ENCODE measurements around the gene PTPN22.
A peak's percentile ranks its signal among the peaks of the same experiment; 100 is the strongest.

The PTPN22 gene

DNA sequence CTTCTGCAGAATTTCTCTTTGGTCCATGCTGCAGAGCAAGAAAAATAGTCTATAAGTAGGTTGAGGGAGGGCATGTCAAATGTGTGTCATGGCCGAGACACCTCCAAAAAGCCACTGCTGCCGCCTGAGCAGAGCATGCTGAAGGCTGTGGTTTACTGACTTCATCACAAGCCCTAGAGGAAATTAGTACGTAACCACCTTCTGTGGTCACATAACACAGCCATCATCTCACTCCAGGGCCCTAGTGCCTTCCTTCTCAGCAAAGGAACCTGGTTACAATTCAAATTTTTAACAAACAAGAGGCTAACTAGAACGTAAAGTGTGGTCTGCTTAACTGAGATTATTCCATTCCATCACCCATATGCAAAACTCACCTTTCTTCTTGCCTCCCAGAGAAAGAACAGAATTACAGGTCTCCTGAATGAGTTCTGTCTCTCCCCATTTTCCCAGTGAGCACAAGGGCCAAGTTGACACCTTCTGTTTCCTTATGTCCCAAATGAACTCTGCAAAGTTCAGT is at the start of gene PTPN22:
Gene PTPN22 (minus strand): TSS at position 116 of the 517 bp plus-strand sequence.
- DNase-seq: no peak

DNA sequence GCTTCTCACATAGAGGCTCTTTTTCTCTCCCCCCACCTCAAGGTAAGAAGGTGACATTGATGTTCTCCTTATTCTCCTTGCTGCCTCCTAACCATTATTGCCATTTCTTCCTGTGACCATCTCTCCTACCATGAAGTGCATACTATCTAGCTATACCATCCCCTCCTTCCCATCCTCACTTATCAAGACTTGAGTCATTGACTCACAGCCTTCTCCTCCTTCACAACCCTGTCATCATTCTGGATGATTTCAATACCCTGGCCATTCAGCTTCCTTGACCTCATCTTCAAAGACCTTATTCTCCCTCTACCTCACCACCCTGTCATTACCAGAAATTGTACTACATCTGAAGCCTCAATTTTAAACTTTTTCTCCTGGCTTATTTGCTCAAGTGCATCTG is 46.7 kb upstream of the PTPN22 start:
- DNase-seq: no peak

GRCh38 chr1:113917400-113918082 is 46.0 kb upstream of the PTPN22 start:
- no peak for DNase-seq

DNA sequence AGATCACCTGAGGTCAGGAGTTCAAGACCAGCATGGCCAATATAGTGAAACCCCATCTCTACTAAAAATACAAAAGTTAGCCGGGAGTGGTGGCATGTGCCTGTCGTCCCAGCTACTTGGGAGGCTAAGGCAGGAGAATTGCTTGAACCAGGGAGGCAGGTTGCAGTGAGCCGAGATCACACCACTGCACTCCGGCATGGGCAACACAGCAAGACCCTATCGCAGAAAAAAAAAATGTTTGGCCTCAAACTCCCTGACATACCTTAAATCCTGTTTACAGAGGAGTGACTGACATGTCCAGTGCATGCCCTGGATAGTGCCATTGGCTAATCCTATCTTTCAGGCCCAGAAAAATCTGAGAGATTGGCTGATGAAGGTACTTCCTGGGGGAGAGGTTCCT is 45.5 kb upstream of the PTPN22 start:
- DNase-seq: no peak

- no peak for DNase-seq
These were observed 42.6 kb upstream of the PTPN22 start for GRCh38 chr1:113913887-113914664.

GRCh38 chr1:113913312-113913668 is 41.8 kb upstream of the PTPN22 start:
- DNase-seq: no peak

- no peak for DNase-seq
These were observed 41.2 kb upstream of the PTPN22 start for GRCh38 chr1:113912594-113913311.

- peak; percentile 64 for DNase-seq
These were observed 33.9 kb upstream of the PTPN22 start for GRCh38 chr1:113905435-113905861.

GRCh38 chr1:113904674-113905434 is 33.3 kb upstream of the PTPN22 start, which contains the start of the genes AP4B1 and DCLRE1B:
AP4B1 (minus strand) TSS chr1:113904799; CDS start chr1:113904717, 82 bp downstream.
DCLRE1B (plus strand) TSS chr1:113905326; CDS start chr1:113905587, 261 bp downstream.
- DNase-seq: peak; percentile 100

DNA sequence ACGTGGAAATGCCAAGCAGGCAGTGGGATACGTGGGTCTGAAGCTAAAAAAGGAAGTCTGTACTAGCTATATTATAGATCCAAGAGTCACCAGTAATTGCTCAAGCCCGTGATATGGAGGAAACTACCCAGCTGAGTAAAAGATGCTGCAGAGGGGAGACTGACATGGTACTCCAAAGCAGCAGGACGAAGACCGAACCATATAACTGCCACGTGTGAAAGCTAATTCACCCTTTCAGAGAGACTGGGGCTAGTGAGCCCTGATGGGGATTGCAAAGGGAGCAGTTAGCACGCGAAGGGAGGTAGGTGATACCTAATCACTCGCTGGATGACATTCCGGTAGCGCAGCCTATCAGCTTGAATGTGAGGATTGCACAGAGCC is 32.8 kb upstream of the PTPN22 start:
- DNase-seq: peak; percentile 88

GRCh38 chr1:113903501-113904292 is 32.2 kb upstream of the PTPN22 start:
- DNase-seq: peak; percentile 63

DNA sequence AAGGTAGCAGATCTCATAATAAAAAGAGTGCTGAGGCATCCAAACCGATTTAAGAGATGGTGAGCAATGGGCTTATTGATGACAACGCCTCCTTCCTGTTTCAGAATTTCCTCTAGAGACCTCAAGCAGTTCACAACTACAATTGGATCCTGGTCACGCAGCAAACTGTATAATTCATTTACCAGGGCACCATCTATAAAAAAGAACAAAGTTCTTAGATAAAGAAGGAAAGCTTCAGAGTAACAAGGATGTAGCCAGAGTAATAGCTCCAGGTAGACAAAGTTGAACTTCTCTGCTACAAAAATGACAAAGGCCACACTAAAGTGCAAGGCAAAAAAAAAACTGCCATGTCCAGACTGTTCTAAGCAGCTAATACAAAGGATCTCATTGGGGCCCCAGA is 29.7 kb upstream of the PTPN22 start:
- DNase-seq: no peak

GRCh38 chr1:113899111-113899510 is 27.6 kb upstream of the PTPN22 start:
- DNase-seq: no peak

GRCh38 chr1:113898241-113898814 is 26.8 kb upstream of the PTPN22 start:
- no peak for DNase-seq

GRCh38 chr1:113895961-113896360 is 24.4 kb upstream of the PTPN22 start:
- no peak for DNase-seq

GRCh38 chr1:113895098-113895497 is 23.6 kb upstream of the PTPN22 start:
- DNase-seq: no peak

GRCh38 chr1:113893267-113893666 is 21.8 kb upstream of the PTPN22 start:
- no peak for DNase-seq

GRCh38 chr1:113891631-113892220 is 20.2 kb upstream of the PTPN22 start:
- DNase-seq: no peak

DNA sequence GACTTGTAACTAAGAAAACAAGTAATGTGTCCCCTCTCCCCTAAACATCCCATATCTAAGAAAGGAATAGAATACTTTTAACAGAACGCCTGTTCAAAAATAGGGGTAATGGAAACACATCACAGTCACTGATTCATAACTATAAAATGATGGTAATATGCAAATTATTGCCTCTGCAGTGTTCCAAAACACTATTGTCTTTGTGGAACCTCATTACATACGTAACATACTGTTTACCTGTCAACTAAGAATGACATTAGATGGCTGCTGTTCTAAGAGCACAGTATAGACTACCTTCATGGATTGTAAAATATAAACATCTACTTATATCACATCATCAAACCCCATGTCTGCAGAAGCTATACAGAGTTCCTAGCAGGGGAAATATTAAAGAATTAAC is 19.3 kb upstream of the PTPN22 start:
- DNase-seq: no peak

- DNase-seq: peak; percentile 40
These were observed 16.1 kb upstream of the PTPN22 start, which contains the start of gene BCL2L15 for GRCh38 chr1:113887402-113888175. BCL2L15 (minus strand) TSS chr1:113887581; CDS start chr1:113887375, 206 bp downstream.
